GM19452 (cell line): ENCODE measurements around the gene KBTBD4.
A peak's percentile ranks its signal among the peaks of the same experiment; 100 is the strongest.
"Not testable (repeated sequence)": the region's sequence is repeated elsewhere in the genome, so short reads cannot be mapped to it uniquely, and the experiment has no call there.

Experiments
- ATAC-seq: cut with Tn5 transposase; IDR thresholded peaks from one replicate; pipeline ENCODE4 v1.9.1; 2021; ENCODE audit not compliant: unreplicated experiment

The KBTBD4 gene

DNA sequence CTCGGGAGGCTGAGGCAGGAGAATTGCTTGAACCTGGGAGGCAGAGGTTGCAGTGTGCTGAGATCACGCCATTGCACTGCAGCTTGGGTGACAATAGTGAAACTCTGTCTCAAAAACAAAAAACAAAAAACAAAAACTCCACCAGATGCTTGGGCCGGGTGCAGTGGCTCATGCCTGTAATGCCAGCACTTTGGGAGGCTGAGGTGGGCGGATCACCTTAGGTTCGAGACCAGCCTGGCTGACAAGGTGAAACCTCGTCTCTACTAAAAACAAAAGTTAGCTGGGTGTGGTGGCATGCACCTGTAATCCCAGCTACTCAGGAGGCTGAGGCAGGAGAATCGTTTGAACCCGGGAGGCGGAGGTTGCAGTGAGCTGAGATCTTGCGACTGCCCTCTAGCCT, 14.4 kb downstream of the KBTBD4 start:
- ATAC-seq, result not testable (repeated sequence)

DNA sequence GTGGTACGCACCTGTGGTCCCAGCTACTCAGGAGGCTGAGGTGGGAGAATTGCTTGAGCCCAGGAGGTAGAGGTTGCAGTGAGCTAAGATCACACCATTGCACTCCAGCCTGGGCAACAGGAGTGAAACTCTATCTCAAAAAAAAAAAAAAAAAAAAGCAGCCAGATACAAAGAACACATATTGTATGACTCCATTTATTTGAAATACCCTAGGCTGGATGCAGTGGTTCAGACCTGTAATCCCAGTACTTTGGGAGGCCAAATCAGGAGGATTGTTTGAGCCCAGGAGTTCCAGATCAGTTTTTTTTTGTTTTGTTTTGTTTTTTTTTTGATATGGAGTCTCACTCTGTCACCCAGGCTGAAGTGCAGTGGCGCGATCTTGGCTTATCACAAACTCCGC, 16.4 kb downstream of the KBTBD4 start:
- ATAC-seq, result not testable (repeated sequence)

DNA sequence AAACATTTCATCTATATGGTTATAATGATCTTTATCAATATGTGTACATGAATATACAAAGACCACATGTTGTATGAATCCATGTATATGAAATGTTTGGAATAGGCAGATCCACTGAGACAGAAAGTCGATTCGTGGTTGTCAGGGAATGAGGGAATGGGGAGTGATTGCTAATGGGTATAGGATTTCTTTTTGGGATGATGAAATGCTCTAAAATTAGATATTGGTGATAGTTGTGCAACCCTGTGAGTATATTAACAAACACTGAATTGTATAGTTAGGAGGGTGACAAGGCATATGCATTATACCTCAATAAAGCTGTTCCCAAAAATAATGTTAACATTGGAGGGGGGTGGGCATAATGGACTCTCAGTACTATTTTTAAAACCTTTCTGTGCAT, 18.3 kb downstream of the KBTBD4 start:
- ATAC-seq, result no peak

DNA sequence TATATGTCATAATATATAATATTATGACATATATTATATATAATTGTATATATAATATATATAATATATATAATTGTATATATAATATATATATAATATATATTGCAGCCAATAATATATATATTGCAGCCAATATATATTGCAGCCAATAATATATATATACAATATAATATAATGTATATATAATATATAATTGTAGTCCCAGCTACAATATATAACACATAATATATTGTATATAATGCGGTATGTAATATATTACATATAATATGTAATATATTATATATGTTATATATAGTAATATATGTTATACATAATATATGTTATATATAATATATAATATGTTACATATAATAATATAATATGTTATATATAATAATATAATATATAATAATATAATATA, 20.1 kb downstream of the KBTBD4 start:
- ATAC-seq, result no peak

DNA sequence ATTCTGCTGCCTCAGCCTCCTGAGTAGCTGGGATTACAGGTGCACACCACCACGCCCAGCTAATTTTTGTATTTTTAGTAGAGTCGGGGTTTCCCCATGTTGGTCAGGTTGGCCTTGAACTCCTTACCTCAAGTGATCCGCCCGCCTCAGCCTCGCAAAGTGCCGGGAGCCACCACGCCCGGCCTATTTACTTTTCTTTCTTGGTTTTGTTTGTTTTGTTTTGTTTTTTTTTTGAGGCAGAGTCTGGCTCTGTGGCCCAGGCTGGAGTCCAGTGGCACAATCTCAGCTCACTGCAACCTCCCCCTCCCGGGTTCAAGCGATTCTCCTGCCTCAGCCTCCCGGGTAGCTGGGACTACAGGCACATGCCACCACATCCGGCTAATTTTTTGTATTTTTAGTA, 21.8 kb downstream of the KBTBD4 start:
- not testable (repeated sequence) for ATAC-seq

DNA sequence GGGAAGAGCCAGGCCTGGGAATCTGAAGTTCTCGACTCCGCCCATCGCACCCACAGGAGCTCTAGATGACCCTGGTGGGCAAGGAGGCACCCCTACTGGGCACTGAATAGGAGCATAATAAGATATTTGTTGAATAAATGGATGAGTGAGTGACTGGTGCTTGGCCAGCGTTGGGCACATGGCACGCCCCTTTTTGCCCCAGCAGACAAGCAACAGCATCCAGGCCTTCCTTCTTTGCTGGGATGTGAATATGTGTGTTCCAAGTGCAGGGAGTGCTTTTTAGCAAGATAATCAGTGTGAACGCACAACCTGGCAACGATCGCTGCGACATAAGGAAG, 25.4 kb downstream of the KBTBD4 start:
- peak; percentile 27 for ATAC-seq

DNA sequence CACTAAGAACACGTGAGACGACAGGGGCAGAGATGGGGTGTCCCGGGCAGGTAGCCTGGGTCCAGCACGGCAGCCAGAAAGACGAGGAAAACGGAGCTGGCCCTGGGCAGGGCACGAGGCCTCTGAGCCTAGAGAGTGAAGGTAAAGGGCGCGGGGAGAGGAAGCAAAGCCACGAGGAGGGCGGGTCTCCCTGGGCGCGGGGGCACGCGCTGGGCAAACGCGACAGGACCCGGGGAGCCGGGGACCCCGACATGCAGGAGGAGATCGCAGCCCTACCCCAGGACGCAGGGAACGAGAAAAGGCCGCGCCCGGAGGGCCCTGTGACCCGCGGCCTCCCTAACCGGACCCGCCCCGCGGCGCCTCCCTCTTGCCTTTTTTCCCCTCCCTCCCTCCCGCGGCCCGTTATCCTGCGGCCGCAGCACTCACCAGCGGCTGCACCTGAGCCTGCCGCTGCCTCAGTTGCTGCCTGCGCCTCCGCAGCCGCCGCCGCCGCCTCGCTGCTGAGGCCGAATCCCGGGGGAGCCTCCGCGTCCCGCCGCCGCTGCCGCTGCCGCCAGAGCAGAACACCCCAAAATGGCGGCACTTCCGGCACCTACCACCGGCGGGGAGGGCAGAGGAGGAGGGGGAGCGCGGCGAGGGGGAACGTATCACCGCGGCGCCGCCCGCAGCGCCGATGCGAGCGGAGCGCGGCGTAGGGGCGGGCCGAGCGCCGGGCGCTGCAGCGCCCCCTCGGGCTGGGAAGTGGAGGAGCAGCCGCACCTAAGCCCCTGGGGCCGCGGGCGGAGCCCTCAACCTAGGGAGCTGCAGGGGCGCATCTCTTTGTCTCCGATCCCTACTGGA, 26.0 kb downstream of the KBTBD4 start, which contains the start of gene CELF1:
Gene CELF1 (minus strand): TSS at position 567 of the 840 bp plus-strand sequence. CDS start 53,609 bp downstream, outside the sequence.
- ATAC-seq, result peak; percentile 93

DNA sequence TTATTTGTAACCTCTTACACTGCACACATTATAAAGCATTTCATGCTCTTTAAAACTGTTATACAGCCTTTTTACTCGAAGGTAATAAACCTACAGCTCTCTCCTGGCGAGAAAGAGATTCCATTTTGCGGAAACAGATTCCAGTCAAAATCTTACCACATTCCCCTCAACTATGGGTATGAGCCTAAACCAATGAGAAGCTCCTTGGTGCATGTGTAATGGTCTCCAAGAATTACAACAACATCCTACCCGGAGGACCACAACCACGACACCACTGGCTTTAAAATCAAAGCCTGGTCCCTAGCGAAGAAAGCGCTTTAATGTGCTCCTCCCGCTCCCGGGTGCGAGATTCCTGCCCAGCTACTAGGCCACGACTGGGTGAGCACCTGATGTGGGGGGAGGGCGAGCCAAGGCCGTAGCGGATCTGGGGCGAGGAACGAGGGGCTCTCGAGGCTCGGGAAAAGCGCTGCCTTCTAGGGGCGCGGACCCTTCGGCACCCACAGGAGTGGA, 26.7 kb downstream of the KBTBD4 start:
- ATAC-seq, result no peak

DNA sequence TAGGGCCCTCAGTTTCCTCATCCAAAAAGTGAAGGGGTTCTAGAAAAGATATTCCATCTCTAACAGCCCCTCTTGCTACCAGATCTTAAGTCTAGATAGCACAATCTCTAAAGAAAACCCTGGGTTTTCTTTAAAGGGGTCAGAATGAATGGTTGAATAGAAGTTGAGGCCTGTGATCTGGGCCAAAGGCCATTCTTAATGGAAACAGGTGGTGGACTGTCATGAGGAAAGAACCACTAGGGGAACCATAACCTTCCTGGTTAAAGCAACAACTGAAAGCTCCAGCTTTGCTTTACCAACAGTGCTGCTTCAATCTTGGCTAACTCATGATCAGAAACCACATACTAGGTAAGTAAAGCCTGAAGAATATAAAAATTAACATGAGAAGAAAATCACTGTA, 27.7 kb downstream of the KBTBD4 start:
- no peak for ATAC-seq

DNA sequence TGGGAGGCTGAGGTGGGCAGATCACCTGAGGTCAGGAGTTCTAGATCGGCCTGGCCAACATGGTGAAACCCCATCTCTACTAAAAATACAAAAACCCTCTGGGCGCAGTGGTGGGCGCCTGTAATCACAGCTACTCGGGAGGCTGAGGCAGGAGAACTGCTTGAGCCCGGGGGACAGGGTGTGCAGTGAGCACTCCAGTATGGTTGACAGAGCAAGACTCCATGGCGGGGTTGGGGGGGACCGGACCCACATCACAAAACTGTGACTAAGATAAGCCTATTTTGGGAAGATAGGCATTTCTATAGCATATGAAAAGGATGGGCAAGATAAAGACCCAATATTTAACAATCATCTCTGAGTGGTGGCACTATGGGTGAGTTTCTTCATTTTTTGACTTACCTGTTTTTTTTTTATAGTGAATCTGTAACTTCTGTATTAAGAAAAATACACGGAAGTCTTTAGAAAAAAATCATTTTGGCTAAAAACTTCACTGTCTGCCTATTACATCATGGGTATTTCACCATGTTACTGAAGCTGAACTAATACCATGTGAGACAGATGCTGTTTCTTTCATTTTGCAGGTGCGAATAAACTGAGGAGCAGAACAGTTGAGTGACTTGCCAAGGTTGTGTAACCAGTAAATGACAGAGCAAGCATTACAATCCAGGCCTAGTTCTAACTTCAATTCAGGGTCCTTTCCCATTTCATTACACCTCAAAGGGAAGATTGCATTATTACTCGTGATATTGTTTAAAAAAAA, 28.3 kb downstream of the KBTBD4 start:
- no peak for ATAC-seq

DNA sequence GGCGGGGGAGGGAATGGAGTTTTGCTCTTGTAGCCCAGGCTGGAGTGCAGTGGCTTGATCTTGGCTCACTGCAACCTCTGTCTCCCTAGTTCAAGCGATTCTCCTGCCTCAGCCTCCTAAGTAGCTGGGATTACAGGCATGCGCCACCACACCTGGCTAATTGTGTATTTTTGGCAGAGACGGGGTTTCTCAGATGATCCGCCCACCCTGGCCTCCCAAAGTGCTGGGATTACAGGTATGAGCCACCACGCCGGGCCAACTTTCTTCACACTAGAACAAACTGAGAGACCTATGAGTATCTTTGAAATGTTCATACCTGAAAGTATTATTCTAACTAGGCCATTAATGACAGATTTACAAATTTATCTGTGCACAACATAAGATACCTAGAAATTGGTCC, 32.5 kb downstream of the KBTBD4 start:
- ATAC-seq, result not testable (repeated sequence)

DNA sequence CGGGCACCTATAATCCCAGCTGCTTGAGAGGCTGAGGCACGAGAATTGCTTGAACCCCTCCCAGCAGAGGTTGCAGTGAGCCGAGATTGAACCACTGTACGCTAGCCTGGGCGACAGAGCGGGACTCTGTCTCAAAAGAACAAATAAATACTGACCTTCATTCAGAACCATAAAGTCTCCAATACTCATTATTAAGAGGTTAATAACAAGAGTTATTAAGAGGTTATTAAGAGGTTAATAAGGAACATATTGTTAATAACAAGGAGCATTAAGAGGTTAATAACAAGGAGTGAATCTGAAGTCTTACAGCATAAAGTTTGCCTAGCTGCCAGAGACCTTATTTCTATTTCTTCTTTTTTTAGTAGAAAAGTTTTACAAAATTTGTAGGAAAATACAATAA, 33.5 kb downstream of the KBTBD4 start:
- no peak for ATAC-seq

DNA sequence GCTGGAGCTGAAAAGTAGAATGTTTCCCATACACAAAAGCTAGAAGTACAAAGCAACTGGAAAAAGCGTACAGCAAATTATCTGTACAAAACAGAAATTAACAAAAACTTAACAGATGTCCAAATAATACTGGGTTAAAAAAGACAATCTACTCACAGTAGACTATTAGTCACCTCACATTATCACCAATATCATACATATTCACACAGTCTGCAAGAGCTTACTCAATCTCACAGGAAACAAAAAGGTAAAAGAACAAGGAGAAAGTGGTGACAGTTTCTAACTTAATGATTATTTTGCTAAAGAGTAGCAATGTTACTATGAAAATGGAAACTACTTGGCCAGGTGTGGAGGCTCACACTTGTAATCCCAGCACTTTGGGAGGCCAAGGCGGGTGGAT, 37.7 kb downstream of the KBTBD4 start:
- no peak for ATAC-seq

DNA sequence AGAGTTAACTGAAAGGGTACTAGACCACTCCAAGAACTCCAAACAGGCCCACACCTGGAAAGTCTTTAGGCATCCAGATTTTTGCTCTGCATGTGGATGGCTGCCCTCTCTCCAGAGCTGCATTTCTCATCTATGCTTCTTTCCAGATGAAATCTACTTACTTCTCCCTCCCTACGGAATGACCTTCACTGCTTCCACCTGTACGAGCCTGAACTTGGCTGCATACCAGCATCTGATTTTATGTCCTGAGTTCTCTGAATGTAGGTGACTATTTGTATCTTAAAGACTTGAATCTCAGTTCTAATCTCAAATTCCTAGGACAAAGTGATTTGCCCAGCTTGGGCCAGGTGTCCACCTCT, 39.1 kb downstream of the KBTBD4 start:
- ATAC-seq, result no peak

DNA sequence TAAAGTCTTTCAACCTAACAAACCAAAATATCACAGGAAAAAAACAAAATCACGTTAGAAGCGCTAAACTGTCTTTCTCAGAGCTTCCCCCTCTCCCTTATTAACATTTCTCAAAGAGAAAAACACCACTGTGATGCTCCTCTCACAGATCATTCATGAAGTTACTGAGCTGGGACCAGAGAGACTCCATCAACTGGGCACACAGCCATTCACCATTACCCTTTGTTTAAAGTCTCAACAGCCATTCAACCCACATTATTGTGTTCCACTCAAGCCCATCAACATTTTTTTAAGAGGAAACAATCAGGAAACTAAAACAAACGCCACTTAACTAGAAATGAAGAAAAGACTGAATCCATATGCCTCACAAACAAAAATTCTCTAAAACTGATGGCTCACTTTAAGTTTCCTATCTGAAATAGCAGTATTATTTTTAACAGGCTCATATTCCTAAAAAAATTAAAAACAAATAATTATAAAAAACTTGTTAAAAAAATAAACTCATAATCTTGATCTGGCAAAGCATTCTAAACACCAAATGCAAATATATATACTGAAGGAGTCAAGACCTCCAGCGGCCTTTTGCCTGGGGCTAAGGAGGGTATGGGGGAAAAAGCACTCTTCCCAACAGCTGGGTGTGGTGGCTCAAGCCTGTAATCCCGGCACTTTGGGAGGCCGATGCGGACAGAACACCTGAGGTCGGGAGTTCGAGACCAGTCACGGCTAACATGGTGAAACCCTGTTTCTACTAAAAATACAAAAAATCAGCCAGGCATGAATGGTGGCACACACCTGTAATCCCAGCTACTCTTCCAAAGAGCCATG, 39.8 kb downstream of the KBTBD4 start:
- ATAC-seq, result no peak

DNA sequence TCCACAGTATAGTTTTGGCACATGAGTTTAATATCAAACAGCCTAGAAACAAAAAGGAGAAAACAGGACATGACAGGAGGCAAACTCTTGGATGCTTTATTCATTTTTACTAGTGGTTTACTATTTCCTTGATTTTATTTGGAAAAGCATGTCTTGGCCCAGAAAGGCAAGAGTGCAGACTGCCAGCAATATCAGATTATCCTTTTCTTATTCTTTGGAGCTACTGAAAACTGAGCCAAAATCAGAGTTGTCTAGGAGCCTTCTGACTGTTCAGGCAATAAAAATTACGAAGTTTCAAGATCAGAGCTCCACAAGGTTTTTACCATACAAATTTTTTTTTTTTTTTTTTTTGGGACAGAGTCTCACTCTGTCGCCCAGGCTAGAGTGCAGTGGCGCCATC, 41.9 kb downstream of the KBTBD4 start:
- no peak for ATAC-seq

DNA sequence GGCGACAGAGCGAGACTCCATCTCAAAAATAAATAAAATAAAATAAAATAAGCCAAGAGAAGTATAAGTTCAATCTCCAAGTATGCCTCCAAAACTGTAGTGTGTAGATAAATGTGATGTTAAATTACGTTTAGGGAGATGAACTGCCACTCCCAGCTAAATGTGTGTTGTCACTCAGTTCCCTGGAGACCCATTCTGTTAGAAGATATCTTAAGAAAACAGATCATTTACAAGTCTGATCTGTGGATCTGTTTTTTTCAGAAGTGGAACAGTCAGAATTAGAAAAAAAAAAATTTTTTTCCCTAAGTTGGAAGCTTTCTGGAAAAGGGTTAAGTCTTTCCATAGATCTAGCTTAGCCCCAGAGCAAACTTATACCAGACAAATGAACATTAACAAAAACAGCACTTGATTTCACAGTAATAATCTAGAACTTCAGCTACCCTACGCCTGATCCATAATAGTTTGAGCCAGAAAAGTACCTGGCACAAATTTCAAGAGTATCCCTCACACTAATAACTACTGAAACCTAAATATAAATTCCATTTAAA, 44.0 kb downstream of the KBTBD4 start:
- ATAC-seq, result no peak

DNA sequence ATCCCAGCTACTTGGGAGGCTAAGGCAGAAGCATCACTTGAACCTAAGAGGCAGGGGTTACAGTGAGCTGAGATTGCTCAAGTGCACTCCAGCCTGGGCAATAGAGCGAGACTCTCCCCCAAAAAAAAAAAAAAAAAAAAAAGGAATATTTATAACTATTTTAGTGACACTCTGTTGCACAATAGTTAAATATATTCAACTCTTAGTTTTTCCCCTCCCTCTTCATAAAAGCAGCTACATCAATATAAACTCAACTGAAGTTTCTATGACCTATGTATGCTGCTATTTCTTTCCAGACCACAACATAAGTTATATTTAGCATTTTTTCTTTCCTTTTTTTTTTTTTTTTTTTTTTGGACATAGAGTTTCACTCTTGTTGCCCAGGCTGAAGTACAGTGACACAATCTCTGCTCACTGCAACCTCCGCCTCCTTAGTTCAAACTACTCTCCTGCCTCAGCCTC, 45.0 kb downstream of the KBTBD4 start:
- no peak for ATAC-seq

DNA sequence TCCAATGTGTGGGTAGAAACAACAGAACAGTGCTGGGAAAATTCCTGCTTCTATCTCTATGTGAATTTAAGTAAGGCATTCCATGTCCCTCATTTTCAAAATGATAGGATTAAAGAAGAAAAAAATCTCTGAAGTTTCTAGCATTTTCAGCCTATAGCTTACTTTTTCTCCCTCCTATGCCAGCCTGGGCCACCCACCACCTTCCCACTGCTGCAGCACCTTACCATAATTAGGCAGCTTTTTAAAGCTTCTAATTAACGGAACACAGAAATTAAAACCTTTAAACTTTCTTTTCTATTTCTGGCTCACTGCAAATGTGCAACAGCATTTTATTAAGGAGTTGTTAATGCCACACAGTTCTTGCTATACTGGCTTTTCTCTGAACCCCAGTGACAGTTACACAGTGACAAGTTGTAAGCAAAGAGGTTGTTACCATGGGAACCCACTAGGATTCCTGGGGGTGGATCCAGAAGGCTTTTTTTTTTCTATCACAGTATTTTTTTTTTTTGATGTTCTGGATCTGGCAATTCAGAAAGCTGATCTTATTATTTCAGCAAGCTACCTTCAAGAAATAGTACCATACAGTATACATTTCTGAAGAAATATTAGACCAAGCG, 46.1 kb downstream of the KBTBD4 start:
- ATAC-seq, result no peak

DNA sequence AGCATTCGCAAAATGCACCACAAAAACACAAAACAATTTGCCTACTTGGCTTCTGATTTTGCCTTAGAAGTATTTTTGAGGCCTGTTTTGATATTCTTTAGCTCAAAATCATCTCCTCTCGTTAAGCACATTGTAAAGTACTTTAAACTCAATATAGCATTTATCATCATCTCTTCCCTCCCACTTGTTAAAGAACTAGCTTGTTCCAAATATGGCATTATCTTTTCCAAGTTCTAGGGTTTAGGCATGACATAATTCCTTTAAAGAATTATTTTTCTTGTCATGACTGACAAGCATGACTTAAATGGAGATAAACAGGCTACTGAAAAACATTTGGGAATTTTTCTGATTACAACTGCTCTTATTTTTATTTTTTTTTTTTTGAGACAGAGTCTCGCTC, 47.1 kb downstream of the KBTBD4 start:
- no peak for ATAC-seq
